ENCODE data around the gene ITSN1.

ITSN1 gene

GRCh38 chr21:33811167-33812010 is 169.1 kb downstream of the ITSN1 start:
- ATAC-seq (replicated peaks) (no peak), DNase-seq (no peak)
- no peak overlapping the region for H3K27ac Mint-ChIP-seq
- H3K9me3 Mint-ChIP-seq = no peaks in the 10 kb centered on the region
- H3K27me3 Mint-ChIP-seq = no peaks in the 10 kb centered on the region
- no peaks in the 10 kb centered on the region for H3K36me3 Mint-ChIP-seq (ENCODE audit: insufficient read depth)
- no peaks in the 10 kb centered on the region for H3K4me1 Mint-ChIP-seq (ENCODE audit: low read depth in 2 of 2)
- H3K4me3 Mint-ChIP-seq = no peak overlapping the region

- DNase-seq (no peak), ATAC-seq (replicated peaks) (no peak)
- Mint-ChIP-seq H3K4me3 (no peak overlapping the region), H3K27me3 (no peaks in the 10 kb centered on the region), H3K27ac (no peak overlapping the region), H3K4me1 (ENCODE audit: low read depth in 2 of 2) (no peaks in the 10 kb centered on the region), H3K36me3 (ENCODE audit: insufficient read depth) (no peaks in the 10 kb centered on the region), H3K9me3 (no peaks in the 10 kb centered on the region)
Measured at GRCh38 chr21:33813832-33814365, 171.6 kb downstream of the ITSN1 start.

- Mint-ChIP-seq H3K27ac (no peak overlapping the region), H3K4me3 (no peak overlapping the region), H3K36me3 (ENCODE audit: insufficient read depth) (no peaks in the 10 kb centered on the region), H3K4me1 (ENCODE audit: low read depth in 2 of 2) (no peaks in the 10 kb centered on the region), H3K9me3 (no peaks in the 10 kb centered on the region), H3K27me3 (no peaks in the 10 kb centered on the region)
- DNase-seq (no peak), ATAC-seq (replicated peaks) (no peak)
Measured at GRCh38 chr21:33815143-33815707, 172.9 kb downstream of the ITSN1 start.

- Mint-ChIP-seq H3K4me3 (no peak overlapping the region), H3K27me3 (no peaks in the 10 kb centered on the region), H3K4me1 (ENCODE audit: low read depth in 2 of 2) (no peaks in the 10 kb centered on the region), H3K27ac (peak overlapping the region in 1 of 2 donors; percentile 9), H3K9me3 (no peaks in the 10 kb centered on the region), H3K36me3 (ENCODE audit: insufficient read depth) (no peaks in the 10 kb centered on the region)
- ATAC-seq (replicated peaks) (no peak), DNase-seq (no peak)
Measured at GRCh38 chr21:33816174-33816573, 173.9 kb downstream of the ITSN1 start.

- H3K4me1 Mint-ChIP-seq (ENCODE audit: low read depth in 2 of 2) = no peaks in the 10 kb centered on the region
- H3K9me3 Mint-ChIP-seq = no peaks in the 10 kb centered on the region
- H3K4me3 Mint-ChIP-seq = no peak overlapping the region
- ATAC-seq (replicated peaks) (no peak), DNase-seq (no peak)
- H3K36me3 Mint-ChIP-seq (ENCODE audit: insufficient read depth) = no peaks in the 10 kb centered on the region
- no peaks in the 10 kb centered on the region for H3K27me3 Mint-ChIP-seq
- H3K27ac Mint-ChIP-seq = no peak overlapping the region
Measured at GRCh38 chr21:33817138-33817537, 174.8 kb downstream of the ITSN1 start.

- H3K36me3 Mint-ChIP-seq (ENCODE audit: insufficient read depth) = no peaks in the 10 kb centered on the region
- no peaks in the 10 kb centered on the region for H3K4me1 Mint-ChIP-seq (ENCODE audit: low read depth in 2 of 2)
- H3K27ac Mint-ChIP-seq = no peak overlapping the region
- H3K9me3 Mint-ChIP-seq = no peaks in the 10 kb centered on the region
- no peaks in the 10 kb centered on the region for H3K27me3 Mint-ChIP-seq
- ATAC-seq (replicated peaks) = no peak
- no peak for DNase-seq
- no peak overlapping the region for H3K4me3 Mint-ChIP-seq
Measured at GRCh38 chr21:33817663-33818451, 175.6 kb downstream of the ITSN1 start.

- Mint-ChIP-seq H3K36me3 (ENCODE audit: insufficient read depth) (no peaks in the 10 kb centered on the region), H3K4me1 (ENCODE audit: low read depth in 2 of 2) (no peaks in the 10 kb centered on the region), H3K27ac (no peak overlapping the region), H3K9me3 (no peaks in the 10 kb centered on the region), H3K27me3 (no peaks in the 10 kb centered on the region), H3K4me3 (no peak overlapping the region)
- no peak for DNase-seq
- no peak for ATAC-seq (replicated peaks)
Measured at GRCh38 chr21:33820230-33820770, 178.0 kb downstream of the ITSN1 start.

- Mint-ChIP-seq H3K4me1 (ENCODE audit: low read depth in 2 of 2) (no peaks in the 10 kb centered on the region), H3K36me3 (ENCODE audit: insufficient read depth) (no peaks in the 10 kb centered on the region)
- ATAC-seq (replicated peaks) = no peak
Measured at GRCh38 chr21:33820798-33821197, 178.5 kb downstream of the ITSN1 start.

GRCh38 chr21:33821503-33822322 is 179.4 kb downstream of the ITSN1 start:
- H3K27me3 Mint-ChIP-seq = no peaks in the 10 kb centered on the region
- no peak overlapping the region for H3K4me3 Mint-ChIP-seq
- no peaks in the 10 kb centered on the region for H3K36me3 Mint-ChIP-seq (ENCODE audit: insufficient read depth)
- no peaks in the 10 kb centered on the region for H3K4me1 Mint-ChIP-seq (ENCODE audit: low read depth in 2 of 2)
- ATAC-seq (replicated peaks) (no peak), DNase-seq (no peak)
- no peaks in the 10 kb centered on the region for H3K9me3 Mint-ChIP-seq
- no peak overlapping the region for H3K27ac Mint-ChIP-seq

More at GRCh38 chr21:33820798-33821197, 178.5 kb downstream of the ITSN1 start:
- no peak overlapping the region for H3K27ac Mint-ChIP-seq
- DNase-seq = no peak
- no peak overlapping the region for H3K4me3 Mint-ChIP-seq
- H3K27me3 Mint-ChIP-seq = no peaks in the 10 kb centered on the region
- no peaks in the 10 kb centered on the region for H3K9me3 Mint-ChIP-seq

- DNase-seq (no peak), ATAC-seq (replicated peaks) (no peak)
- no peak overlapping the region for H3K4me3 Mint-ChIP-seq
- no peak overlapping the region for H3K27ac Mint-ChIP-seq
- H3K27me3 Mint-ChIP-seq = no peaks in the 10 kb centered on the region
- no peaks in the 10 kb centered on the region for H3K4me1 Mint-ChIP-seq (ENCODE audit: low read depth in 2 of 2)
- H3K36me3 Mint-ChIP-seq (ENCODE audit: insufficient read depth) = no peaks in the 10 kb centered on the region
- H3K9me3 Mint-ChIP-seq = no peaks in the 10 kb centered on the region
Measured at GRCh38 chr21:33824156-33824941, 182.0 kb downstream of the ITSN1 start.

- H3K4me3 Mint-ChIP-seq = no peak overlapping the region
- H3K4me1 Mint-ChIP-seq (ENCODE audit: low read depth in 2 of 2) = no peaks in the 10 kb centered on the region
- no peaks in the 10 kb centered on the region for H3K27me3 Mint-ChIP-seq
- no peaks in the 10 kb centered on the region for H3K9me3 Mint-ChIP-seq
- no peak for DNase-seq
- no peak overlapping the region for H3K27ac Mint-ChIP-seq
- ATAC-seq (replicated peaks) = no peak
- no peaks in the 10 kb centered on the region for H3K36me3 Mint-ChIP-seq (ENCODE audit: insufficient read depth)
Measured at GRCh38 chr21:33825419-33825818, 183.1 kb downstream of the ITSN1 start.

- H3K4me1 Mint-ChIP-seq (ENCODE audit: low read depth in 2 of 2) = no peaks in the 10 kb centered on the region
- no peak overlapping the region for H3K4me3 Mint-ChIP-seq
- no peaks in the 10 kb centered on the region for H3K27me3 Mint-ChIP-seq
- ATAC-seq (replicated peaks) (no peak), DNase-seq (no peak)
- no peaks in the 10 kb centered on the region for H3K36me3 Mint-ChIP-seq (ENCODE audit: insufficient read depth)
- no peaks in the 10 kb centered on the region for H3K9me3 Mint-ChIP-seq
- no peak overlapping the region for H3K27ac Mint-ChIP-seq
Measured at GRCh38 chr21:33825915-33826314, 183.6 kb downstream of the ITSN1 start.

Measured in effector memory CD8-positive, alpha-beta T cell (primary cell).